ENCODE measurements around the gene LYAR.

GRCh38 chr4:4316150-4316495 lies 26.2 kb upstream of the LYAR start:
- TF ChIP-seq CEBPB (IDR thresholded peaks at IDR 0.05) (no peak), RAD21 (IDR thresholded peaks at IDR 0.05; ENCODE audit: low read depth) (no peak), EGR1 (IDR thresholded peaks at IDR 0.05) (no peak)
